ENCODE data around the gene PLEK.

Gene PLEK

DNA sequence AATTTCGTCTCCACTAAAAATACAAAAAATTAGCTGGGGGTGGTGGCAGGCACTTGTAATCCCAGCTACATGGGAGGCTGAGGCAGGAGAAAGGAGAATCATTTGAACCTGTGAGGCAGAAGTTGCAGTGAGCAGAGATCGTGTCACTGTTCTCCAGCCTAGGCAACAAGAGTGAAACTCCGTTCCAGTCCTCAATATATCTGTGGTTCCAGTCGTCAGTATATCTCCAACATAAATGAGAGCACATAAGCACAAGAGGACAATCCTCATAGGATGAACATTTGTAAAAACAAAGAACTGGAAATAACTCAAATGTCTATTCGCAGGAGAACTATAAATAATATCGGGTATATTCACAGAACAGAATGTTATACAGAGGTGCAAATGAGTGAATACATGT lies 13.1 kb upstream of the PLEK start:
- H3K27me3 ChIP-seq (ENCODE audit: insufficient read depth, poor library complexity, severe bottlenecking), result no peaks in the 10 kb centered on the region
- no peak overlapping the region for H3K27ac ChIP-seq (replicated peaks)
- H3K4me3 ChIP-seq (replicated peaks; ENCODE audit: insufficient read depth, low read length), result no peak overlapping the region
- DNase-seq (ENCODE audit: low read depth in 1 of 2, low spot score in 1 of 2), result no peak
- TF ChIP-seq GABPA (IDR thresholded peaks at IDR 0.05; ENCODE audit: low read depth) (no peak), SPI1 (IDR thresholded peaks at IDR 0.05; ENCODE audit: borderline replicate concordance, low read depth) (no peak), POLR2AphosphoS5 (IDR thresholded peaks at IDR 0.05; ENCODE audit: low read depth) (no peak)
- TF ChIP-seq, protein P1, sequence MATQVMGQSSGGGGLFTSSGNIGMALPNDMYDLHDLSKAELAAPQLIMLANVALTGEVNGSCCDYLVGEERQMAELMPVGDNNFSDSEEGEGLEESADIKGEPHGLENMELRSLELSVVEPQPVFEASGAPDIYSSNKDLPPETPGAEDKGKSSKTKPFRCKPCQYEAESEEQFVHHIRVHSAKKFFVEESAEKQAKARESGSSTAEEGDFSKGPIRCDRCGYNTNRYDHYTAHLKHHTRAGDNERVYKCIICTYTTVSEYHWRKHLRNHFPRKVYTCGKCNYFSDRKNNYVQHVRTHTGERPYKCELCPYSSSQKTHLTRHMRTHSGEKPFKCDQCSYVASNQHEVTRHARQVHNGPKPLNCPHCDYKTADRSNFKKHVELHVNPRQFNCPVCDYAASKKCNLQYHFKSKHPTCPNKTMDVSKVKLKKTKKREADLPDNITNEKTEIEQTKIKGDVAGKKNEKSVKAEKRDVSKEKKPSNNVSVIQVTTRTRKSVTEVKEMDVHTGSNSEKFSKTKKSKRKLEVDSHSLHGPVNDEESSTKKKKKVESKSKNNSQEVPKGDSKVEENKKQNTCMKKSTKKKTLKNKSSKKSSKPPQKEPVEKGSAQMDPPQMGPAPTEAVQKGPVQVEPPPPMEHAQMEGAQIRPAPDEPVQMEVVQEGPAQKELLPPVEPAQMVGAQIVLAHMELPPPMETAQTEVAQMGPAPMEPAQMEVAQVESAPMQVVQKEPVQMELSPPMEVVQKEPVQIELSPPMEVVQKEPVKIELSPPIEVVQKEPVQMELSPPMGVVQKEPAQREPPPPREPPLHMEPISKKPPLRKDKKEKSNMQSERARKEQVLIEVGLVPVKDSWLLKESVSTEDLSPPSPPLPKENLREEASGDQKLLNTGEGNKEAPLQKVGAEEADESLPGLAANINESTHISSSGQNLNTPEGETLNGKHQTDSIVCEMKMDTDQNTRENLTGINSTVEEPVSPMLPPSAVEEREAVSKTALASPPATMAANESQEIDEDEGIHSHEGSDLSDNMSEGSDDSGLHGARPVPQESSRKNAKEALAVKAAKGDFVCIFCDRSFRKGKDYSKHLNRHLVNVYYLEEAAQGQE (IDR thresholded peaks at IDR 0.05; ENCODE audit: insufficient replicate concordance, low read depth), result no peak
- TF ChIP-seq, protein P2, sequence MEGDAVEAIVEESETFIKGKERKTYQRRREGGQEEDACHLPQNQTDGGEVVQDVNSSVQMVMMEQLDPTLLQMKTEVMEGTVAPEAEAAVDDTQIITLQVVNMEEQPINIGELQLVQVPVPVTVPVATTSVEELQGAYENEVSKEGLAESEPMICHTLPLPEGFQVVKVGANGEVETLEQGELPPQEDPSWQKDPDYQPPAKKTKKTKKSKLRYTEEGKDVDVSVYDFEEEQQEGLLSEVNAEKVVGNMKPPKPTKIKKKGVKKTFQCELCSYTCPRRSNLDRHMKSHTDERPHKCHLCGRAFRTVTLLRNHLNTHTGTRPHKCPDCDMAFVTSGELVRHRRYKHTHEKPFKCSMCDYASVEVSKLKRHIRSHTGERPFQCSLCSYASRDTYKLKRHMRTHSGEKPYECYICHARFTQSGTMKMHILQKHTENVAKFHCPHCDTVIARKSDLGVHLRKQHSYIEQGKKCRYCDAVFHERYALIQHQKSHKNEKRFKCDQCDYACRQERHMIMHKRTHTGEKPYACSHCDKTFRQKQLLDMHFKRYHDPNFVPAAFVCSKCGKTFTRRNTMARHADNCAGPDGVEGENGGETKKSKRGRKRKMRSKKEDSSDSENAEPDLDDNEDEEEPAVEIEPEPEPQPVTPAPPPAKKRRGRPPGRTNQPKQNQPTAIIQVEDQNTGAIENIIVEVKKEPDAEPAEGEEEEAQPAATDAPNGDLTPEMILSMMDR (IDR thresholded peaks at IDR 0.05; ENCODE audit: insufficient read depth, low read length), result no peak

DNA sequence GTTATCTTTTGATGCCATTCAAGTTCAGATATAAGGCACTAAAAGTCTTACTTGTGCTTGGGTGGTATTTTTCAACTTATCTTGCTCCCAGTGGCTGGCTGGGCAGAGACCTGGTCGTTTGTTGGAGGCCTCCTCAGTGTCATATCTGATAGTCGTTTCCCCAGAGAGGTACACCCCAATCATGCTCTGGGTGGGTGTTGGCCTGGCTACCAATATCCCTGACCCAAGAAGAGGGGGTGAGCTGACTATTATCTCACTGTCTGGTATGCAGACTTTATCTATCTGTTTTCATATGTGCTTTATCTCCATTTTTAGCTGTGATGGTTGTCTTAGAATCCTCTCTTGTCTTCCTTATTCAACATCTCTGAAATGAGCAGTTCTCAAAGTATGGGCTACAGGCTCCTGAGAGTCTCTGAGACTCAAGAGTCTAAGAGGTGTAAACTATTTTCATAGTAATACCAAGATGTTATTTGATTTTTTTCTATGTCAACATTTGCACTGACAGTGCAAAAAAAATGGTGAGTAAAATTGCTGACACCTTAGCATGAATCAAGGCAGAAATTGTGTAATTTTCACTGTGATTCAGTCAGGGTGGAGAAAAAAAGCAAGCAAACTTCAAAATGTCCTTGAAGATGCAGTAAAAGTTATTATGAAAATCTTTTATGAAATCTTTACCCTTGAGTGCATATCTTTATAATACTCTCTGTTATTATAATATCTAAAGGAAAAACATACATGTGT lies 12.3 kb upstream of the PLEK start:
- DNase-seq (ENCODE audit: low read depth in 1 of 2, low spot score in 1 of 2), result no peak

DNA sequence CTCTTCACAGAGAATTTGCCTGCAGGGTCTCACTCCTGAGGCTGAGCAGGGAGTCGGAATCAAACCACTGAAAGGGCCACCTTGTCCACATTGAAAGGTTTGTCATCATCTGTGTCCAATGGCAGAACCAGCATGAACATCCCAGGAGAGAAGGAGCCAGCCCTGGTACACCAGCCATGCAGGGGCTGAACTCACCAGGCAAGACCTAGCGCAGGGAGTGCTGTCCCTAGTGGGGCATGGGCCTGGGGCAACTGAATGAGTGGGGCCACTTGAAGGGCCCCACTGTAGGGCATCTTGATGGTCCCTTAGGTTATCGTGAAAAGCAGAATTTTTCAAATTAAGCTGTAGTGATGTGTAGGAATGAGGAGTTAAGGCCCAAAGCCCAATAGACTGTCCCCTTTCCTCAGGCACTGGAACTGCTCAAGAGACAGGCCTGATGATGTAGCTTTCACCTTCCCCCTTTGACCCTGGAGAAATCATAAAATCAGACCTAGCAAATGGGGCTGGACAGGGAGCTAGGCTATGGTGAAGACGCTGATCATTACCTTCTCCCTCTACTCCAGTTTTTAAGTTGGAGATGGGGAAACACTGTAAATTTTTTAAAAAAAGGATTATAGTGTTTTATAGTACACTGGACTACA lies 8.4 kb upstream of the PLEK start:
- DNase-seq (ENCODE audit: low read depth in 1 of 2, low spot score in 1 of 2), result no peak
- TF ChIP-seq, protein P1 (IDR thresholded peaks at IDR 0.05; ENCODE audit: insufficient replicate concordance, low read depth), result no peak
- TF ChIP-seq, protein P2 (IDR thresholded peaks at IDR 0.05; ENCODE audit: insufficient read depth, low read length), result no peak
- TF ChIP-seq SPI1 (IDR thresholded peaks at IDR 0.05; ENCODE audit: borderline replicate concordance, low read depth), result no peak
- H3K27me3 ChIP-seq (ENCODE audit: insufficient read depth, poor library complexity, severe bottlenecking), result no peaks in the 10 kb centered on the region
- no peak overlapping the region for H3K27ac ChIP-seq (replicated peaks)
- H3K4me3 ChIP-seq (replicated peaks; ENCODE audit: insufficient read depth, low read length), result no peak overlapping the region

More for the DNA sequence above, 12.3 kb upstream of the PLEK start:
- Histone ChIP-seq H3K27ac (replicated peaks) (no peak overlapping the region), H3K27me3 (ENCODE audit: insufficient read depth, poor library complexity, severe bottlenecking) (no peaks in the 10 kb centered on the region), H3K4me3 (replicated peaks; ENCODE audit: insufficient read depth, low read length) (no peak overlapping the region)
- TF ChIP-seq POLR2AphosphoS5 (IDR thresholded peaks at IDR 0.05; ENCODE audit: low read depth) (no peak), SPI1 (IDR thresholded peaks at IDR 0.05; ENCODE audit: borderline replicate concordance, low read depth) (no peak), GABPA (IDR thresholded peaks at IDR 0.05; ENCODE audit: low read depth) (no peak)
- TF ChIP-seq, protein P2 (IDR thresholded peaks at IDR 0.05; ENCODE audit: insufficient read depth, low read length), result no peak
- TF ChIP-seq, protein P1 (IDR thresholded peaks at IDR 0.05; ENCODE audit: insufficient replicate concordance, low read depth), result no peak

All from HL-60 (cell line).